Stimulated activated naive B cell treated with anti-CD40 and anti-IgM and Interleukin-4, amounts not matched to agents 10 μg/mL and 1 μg/mL and 100 μg/mL, for 72 hours (primary cell): Measurements from ENCODE around the gene FSTL4.
A peak's percentile ranks its signal among the peaks of the same experiment; 100 is the strongest.

Source experiments
- ATAC-seq, 2 donors: fragments of 150-1000 bp; cut with Tn5 transposase; replicated peaks; 2 replicates each; pipeline ENCODE4 v1.10.0; 2021; ENCODE audit warnings: moderate library complexity in 1 of 2
- DNase-seq: peaks from one replicate; pipeline ENCODE4 v3.0.0; 2021
- H3K27ac Mint-ChIP-seq: one replicate; pipeline ENCODE4 v1.8.0; 2022; ENCODE audit warnings: mild to moderate bottlenecking, mixed read lengths
- H3K27me3 Mint-ChIP-seq, 2 donors: one replicate each; pipeline ENCODE4 v1.8.0; 2022; ENCODE audit warnings: mixed read lengths in 2 of 2
- H3K36me3 Mint-ChIP-seq, 2 donors: one replicate each; pipeline ENCODE4 v1.8.0; 2022; ENCODE audit warnings: mixed read lengths in 2 of 2, mild to moderate bottlenecking in 1 of 2
- H3K4me1 Mint-ChIP-seq, 2 donors: one replicate each; pipeline ENCODE4 v1.8.0; 2022; ENCODE audit warnings: mixed read lengths in 2 of 2, mild to moderate bottlenecking in 1 of 2
- H3K4me3 Mint-ChIP-seq, 2 donors: one replicate each; pipeline ENCODE4 v1.8.0; 2022; ENCODE audit warnings: mild to moderate bottlenecking in 2 of 2, mixed read lengths in 2 of 2, moderate library complexity in 1 of 2
- H3K9me3 Mint-ChIP-seq, 2 donors: one replicate each; pipeline ENCODE4 v1.8.0; 2022; ENCODE audit warnings: mixed read lengths in 2 of 2, mild to moderate bottlenecking in 1 of 2

The FSTL4 gene

DNA sequence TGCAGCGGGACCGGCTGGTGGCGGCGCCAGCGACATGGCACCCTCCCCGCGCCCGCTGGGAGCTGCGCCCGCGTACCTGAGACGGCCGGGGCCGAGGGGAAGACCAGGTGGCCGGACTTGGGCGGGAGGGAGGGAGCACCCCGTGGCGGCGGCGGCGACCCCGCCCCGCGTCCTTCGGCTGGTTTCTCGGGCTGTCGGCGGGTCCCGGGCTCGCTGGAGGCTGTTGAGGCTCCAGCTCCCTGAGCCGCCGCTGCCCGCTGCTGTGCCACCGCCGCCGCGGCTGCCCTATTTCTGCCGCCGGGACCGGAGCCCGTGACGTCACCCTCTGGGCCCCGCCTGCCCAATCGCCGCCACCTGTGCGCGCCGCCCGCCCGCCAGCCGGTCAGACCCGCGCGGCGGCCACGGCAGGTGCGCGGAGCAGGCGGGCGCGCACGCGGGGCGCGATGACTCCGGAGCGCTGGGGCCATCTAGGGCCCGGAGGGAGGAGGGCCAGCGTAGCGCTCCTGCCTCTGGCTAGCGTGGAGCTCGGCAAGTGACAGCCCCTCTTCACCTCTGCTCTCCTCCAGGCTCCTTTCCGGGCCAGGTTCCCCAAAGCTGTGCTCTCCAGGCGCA is at the start of gene FSTL4:
TSS of gene FSTL4 (minus strand) at position 293 of the 612 bp plus-strand sequence.
- H3K27ac Mint-ChIP-seq = no peak within 1 kb of the TSS
- no peaks in the 10 kb centered on the region for H3K9me3 Mint-ChIP-seq
- ATAC-seq = peak; percentile 67 to 72
- peak; percentile 32 for DNase-seq
- H3K4me1 Mint-ChIP-seq = peaks cover 10 to 28% of the 10 kb centered on the region in 2 donors
- H3K36me3 Mint-ChIP-seq = no peaks in the 10 kb centered on the region
- H3K27me3 Mint-ChIP-seq = peaks cover 44 to 65% of the 10 kb centered on the region in 2 donors
- peak within 1 kb of the TSS; percentile 79 to 80 for H3K4me3 Mint-ChIP-seq

- Mint-ChIP-seq H3K36me3 (no peaks in the 10 kb centered on the region), H3K4me3 (no peak overlapping the region), H3K9me3 (no peaks in the 10 kb centered on the region), H3K4me1 (peaks cover 3 to 7% of the 10 kb centered on the region in 2 donors), H3K27ac (no peak overlapping the region), H3K27me3 (peaks cover 0 to 10% of the 10 kb centered on the region in 2 donors)
- no peak for DNase-seq
- ATAC-seq = no peak
Observed at GRCh38 chr5:133661389-133661788, 49.0 kb upstream of the FSTL4 start.

GRCh38 chr5:133658327-133658726 is 46.0 kb upstream of the FSTL4 start:
- no peak overlapping the region for H3K4me3 Mint-ChIP-seq
- no peaks in the 10 kb centered on the region for H3K36me3 Mint-ChIP-seq
- peaks cover 4 to 6% of the 10 kb centered on the region in 2 donors for H3K27me3 Mint-ChIP-seq
- no peaks in the 10 kb centered on the region for H3K9me3 Mint-ChIP-seq
- no peak for DNase-seq
- peaks cover 4 to 7% of the 10 kb centered on the region in 2 donors for H3K4me1 Mint-ChIP-seq
- H3K27ac Mint-ChIP-seq = no peak overlapping the region
- no peak for ATAC-seq

DNA sequence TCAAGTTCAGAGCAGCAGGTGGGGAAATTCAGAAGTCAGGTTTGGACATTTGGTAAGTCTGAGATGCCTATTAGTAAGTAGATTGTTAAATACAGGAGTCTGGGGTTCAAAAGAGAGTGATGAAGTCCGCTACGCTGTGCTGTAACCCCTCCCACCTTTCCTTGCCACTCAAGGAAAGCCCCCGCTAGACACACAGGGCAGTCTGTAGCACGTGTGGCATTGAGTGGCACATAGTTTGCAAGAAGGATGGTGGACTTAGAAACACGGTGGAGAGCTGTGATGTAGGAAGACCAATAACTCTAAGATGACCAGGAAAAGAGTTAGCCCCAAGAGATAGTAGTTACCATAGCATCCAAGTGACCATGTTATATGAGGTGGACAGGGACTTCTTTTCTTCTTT is 44.7 kb upstream of the FSTL4 start:
- ATAC-seq (no peak), DNase-seq (no peak)
- Mint-ChIP-seq H3K9me3 (no peaks in the 10 kb centered on the region), H3K4me3 (no peak overlapping the region), H3K27me3 (peaks cover 0 to 4% of the 10 kb centered on the region in 2 donors), H3K36me3 (no peaks in the 10 kb centered on the region), H3K4me1 (peaks cover 5 to 7% of the 10 kb centered on the region in 2 donors), H3K27ac (no peak overlapping the region)

- Mint-ChIP-seq H3K4me3 (no peak overlapping the region), H3K36me3 (no peaks in the 10 kb centered on the region), H3K27me3 (peaks cover 0 to 4% of the 10 kb centered on the region in 2 donors), H3K4me1 (peaks cover 5 to 7% of the 10 kb centered on the region in 2 donors), H3K27ac (no peak overlapping the region), H3K9me3 (no peaks in the 10 kb centered on the region)
- no peak for DNase-seq
- no peak for ATAC-seq
Observed at GRCh38 chr5:133655966-133656365, 43.6 kb upstream of the FSTL4 start.

GRCh38 chr5:133653760-133654049 is 41.4 kb upstream of the FSTL4 start:
- Mint-ChIP-seq H3K27me3 (peaks cover 7 to 8% of the 10 kb centered on the region in 2 donors), H3K27ac (no peak overlapping the region), H3K4me1 (peaks cover 3 to 7% of the 10 kb centered on the region in 2 donors), H3K4me3 (no peak overlapping the region), H3K36me3 (peaks cover 2% of the 10 kb centered on the region in 2 donors), H3K9me3 (peaks cover 1 to 2% of the 10 kb centered on the region in 2 donors)
- DNase-seq = no peak
- ATAC-seq = no peak

GRCh38 chr5:133652951-133653759 is 40.8 kb upstream of the FSTL4 start:
- no peak overlapping the region for H3K27ac Mint-ChIP-seq
- peaks cover 4% of the 10 kb centered on the region in 2 donors for H3K9me3 Mint-ChIP-seq
- DNase-seq (no peak), ATAC-seq (peak in 1 of 2 donors; percentile 36)
- H3K36me3 Mint-ChIP-seq = peaks cover 2 to 4% of the 10 kb centered on the region in 2 donors
- peaks cover 11% of the 10 kb centered on the region in 2 donors for H3K27me3 Mint-ChIP-seq
- H3K4me3 Mint-ChIP-seq = no peak overlapping the region
- H3K4me1 Mint-ChIP-seq = peaks cover 1 to 2% of the 10 kb centered on the region in 2 donors

- H3K9me3 Mint-ChIP-seq = peaks cover 1 to 4% of the 10 kb centered on the region in 2 donors
- peak; percentile 67 to 80 for ATAC-seq
- peaks cover 27 to 29% of the 10 kb centered on the region in 2 donors for H3K27me3 Mint-ChIP-seq
- H3K36me3 Mint-ChIP-seq = peaks cover 0 to 4% of the 10 kb centered on the region in 2 donors
- DNase-seq = no peak
- peaks cover 11 to 31% of the 10 kb centered on the region in 2 donors for H3K4me1 Mint-ChIP-seq
- H3K4me3 Mint-ChIP-seq = no peak overlapping the region
- H3K27ac Mint-ChIP-seq = no peak overlapping the region
Observed at GRCh38 chr5:133644000-133644865, 31.9 kb upstream of the FSTL4 start.

GRCh38 chr5:133643365-133643764 is 31.0 kb upstream of the FSTL4 start:
- ATAC-seq = no peak
- H3K27me3 Mint-ChIP-seq = peaks cover 26 to 32% of the 10 kb centered on the region in 2 donors
- peaks cover 11 to 31% of the 10 kb centered on the region in 2 donors for H3K4me1 Mint-ChIP-seq
- H3K9me3 Mint-ChIP-seq = no peaks in the 10 kb centered on the region
- no peak overlapping the region for H3K27ac Mint-ChIP-seq
- H3K36me3 Mint-ChIP-seq = no peaks in the 10 kb centered on the region
- DNase-seq = no peak
- no peak overlapping the region for H3K4me3 Mint-ChIP-seq

- H3K9me3 Mint-ChIP-seq = no peaks in the 10 kb centered on the region
- no peak overlapping the region for H3K27ac Mint-ChIP-seq
- DNase-seq = no peak
- H3K4me3 Mint-ChIP-seq = no peak overlapping the region
- ATAC-seq = peak; percentile 59 to 62
- H3K36me3 Mint-ChIP-seq = no peaks in the 10 kb centered on the region
- peaks cover 11 to 31% of the 10 kb centered on the region in 2 donors for H3K4me1 Mint-ChIP-seq
- peaks cover 33 to 42% of the 10 kb centered on the region in 2 donors for H3K27me3 Mint-ChIP-seq
Observed at GRCh38 chr5:133642153-133642722, 29.9 kb upstream of the FSTL4 start.

DNA sequence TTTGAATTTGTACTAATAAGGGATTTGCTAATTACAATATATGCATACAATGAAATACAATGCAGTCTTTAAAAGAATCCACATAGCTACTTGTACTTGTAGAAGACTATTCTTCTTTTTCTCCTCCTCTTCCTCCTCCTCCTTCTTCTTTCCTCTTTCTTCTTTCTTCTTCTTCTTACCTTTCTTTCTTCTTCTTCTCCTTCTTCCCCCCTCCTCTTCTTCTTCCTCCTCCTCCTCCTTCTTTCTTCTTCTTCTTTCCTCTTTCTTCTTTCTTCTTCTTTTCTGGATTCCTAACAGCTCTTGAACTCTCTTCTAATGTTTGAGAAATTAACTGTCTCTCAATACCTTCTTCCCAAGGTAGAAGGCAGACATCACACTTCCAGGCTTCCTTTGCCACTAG is 29.3 kb upstream of the FSTL4 start:
- H3K27ac Mint-ChIP-seq = no peak overlapping the region
- H3K27me3 Mint-ChIP-seq = peaks cover 36 to 48% of the 10 kb centered on the region in 2 donors
- ATAC-seq (no peak), DNase-seq (no peak)
- H3K4me3 Mint-ChIP-seq = no peak overlapping the region
- no peaks in the 10 kb centered on the region for H3K36me3 Mint-ChIP-seq
- no peaks in the 10 kb centered on the region for H3K9me3 Mint-ChIP-seq
- peaks cover 11 to 31% of the 10 kb centered on the region in 2 donors for H3K4me1 Mint-ChIP-seq

DNA sequence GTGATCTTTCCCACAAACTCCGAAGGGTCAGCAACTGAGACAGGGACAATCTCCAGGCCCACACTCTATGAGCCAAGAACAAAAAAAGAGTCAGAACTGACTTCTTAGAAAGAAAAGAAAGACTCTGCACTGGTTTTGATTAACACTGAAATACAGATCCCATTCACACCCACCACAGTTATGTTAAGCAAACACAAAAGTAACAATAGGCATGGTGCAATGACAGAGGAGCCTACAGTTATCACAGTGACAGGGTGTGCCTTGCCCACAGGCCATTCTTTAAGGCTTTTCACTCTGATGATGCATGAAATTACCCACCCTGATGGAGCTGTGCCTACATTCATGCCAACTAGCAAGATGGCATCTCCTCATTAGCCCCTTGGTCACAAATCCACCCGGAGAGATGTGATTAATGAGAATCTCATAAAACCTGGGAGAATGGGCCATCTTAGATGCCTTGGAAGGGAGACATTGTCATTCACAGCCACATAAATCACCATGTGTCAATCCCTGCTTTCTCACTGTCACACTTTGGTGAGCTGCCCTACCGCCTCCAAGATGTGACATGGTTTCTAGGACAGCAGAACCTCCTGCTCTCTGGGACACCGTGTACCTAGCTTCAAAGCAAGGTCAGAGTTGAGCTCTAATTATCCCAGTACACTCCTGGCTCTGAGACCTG is 27.6 kb upstream of the FSTL4 start:
- ATAC-seq (no peak), DNase-seq (no peak)
- no peak overlapping the region for H3K4me3 Mint-ChIP-seq
- no peaks in the 10 kb centered on the region for H3K9me3 Mint-ChIP-seq
- H3K4me1 Mint-ChIP-seq = peaks cover 11 to 28% of the 10 kb centered on the region in 2 donors
- H3K27ac Mint-ChIP-seq = no peak overlapping the region
- peaks cover 27 to 43% of the 10 kb centered on the region in 2 donors for H3K27me3 Mint-ChIP-seq
- H3K36me3 Mint-ChIP-seq = no peaks in the 10 kb centered on the region

GRCh38 chr5:133638436-133638835 is 26.1 kb upstream of the FSTL4 start:
- peaks cover 1 to 3% of the 10 kb centered on the region in 2 donors for H3K9me3 Mint-ChIP-seq
- H3K4me1 Mint-ChIP-seq = peaks cover 8 to 15% of the 10 kb centered on the region in 2 donors
- DNase-seq (no peak), ATAC-seq (no peak)
- peaks cover 0 to 3% of the 10 kb centered on the region in 2 donors for H3K36me3 Mint-ChIP-seq
- H3K27me3 Mint-ChIP-seq = peaks cover 23 to 40% of the 10 kb centered on the region in 2 donors
- no peak overlapping the region for H3K27ac Mint-ChIP-seq
- H3K4me3 Mint-ChIP-seq = no peak overlapping the region
